ENCODE data around the gene ZNF2. TPM values are rescaled to one million over a fixed set of nuclear protein-coding genes. Genes with fewer than 3 reads are reported as not detected.
"Not testable (repeated sequence)": the region's sequence is repeated elsewhere in the genome, so short reads cannot be mapped to it uniquely, and the experiment has no call there.

Gene ZNF2
- total RNA-seq, 2 donors from 2014 or later: 0.99 to 2.3 TPM

DNA sequence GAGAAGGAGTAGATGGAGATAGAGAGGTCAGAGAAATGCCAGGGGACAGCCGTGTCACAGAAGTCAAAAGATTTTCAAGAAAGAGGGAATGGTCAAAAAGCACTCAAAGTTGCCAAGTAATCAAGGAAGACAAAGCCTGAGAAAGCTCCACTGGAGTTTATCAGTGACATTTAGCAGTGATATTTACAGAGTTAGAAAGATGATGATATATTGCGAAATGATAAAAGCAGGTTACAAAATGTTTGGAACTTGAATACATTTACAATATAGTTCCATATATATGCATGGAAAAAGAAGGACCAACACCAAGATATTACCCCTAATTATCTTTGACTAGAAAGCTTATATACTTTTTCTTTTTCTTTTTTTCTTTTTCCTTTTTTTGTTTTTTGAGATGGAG lies 20.4 kb downstream of the ZNF2 start:
- TF ChIP-seq, protein P1, sequence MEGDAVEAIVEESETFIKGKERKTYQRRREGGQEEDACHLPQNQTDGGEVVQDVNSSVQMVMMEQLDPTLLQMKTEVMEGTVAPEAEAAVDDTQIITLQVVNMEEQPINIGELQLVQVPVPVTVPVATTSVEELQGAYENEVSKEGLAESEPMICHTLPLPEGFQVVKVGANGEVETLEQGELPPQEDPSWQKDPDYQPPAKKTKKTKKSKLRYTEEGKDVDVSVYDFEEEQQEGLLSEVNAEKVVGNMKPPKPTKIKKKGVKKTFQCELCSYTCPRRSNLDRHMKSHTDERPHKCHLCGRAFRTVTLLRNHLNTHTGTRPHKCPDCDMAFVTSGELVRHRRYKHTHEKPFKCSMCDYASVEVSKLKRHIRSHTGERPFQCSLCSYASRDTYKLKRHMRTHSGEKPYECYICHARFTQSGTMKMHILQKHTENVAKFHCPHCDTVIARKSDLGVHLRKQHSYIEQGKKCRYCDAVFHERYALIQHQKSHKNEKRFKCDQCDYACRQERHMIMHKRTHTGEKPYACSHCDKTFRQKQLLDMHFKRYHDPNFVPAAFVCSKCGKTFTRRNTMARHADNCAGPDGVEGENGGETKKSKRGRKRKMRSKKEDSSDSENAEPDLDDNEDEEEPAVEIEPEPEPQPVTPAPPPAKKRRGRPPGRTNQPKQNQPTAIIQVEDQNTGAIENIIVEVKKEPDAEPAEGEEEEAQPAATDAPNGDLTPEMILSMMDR (IDR thresholded peaks at IDR 0.05): no peak
- TF ChIP-seq POLR2A (IDR thresholded peaks at IDR 0.05): no peak
- Histone ChIP-seq H3K9me3 (no peaks in the 10 kb centered on the region), H3K36me3 (replicated peaks in 1 of 2; ENCODE audit: insufficient read depth in 1 of 2, low read depth in 2 of 2) (peaks cover 8 to 9% of the 10 kb centered on the region in 2 donors), H3K27ac (no peak overlapping the region), H3K27me3 (no peaks in the 10 kb centered on the region), H3K4me3 (no peak overlapping the region), H3K4me1 (no peaks in the 10 kb centered on the region)
- WGBS, 2 donors: 57 to 66% methylated on average over 2 of the region's 2 CpGs
- intact Hi-C loops (cut with DNase I): no loop called here
- DNase-seq (no peak), ATAC-seq (no peak)

GRCh38 chr2:95192956-95193355 lies 27.3 kb downstream of the ZNF2 start:
- H3K27me3 ChIP-seq; H3K36me3 ChIP-seq (replicated peaks in 1 of 2; ENCODE audit: insufficient read depth in 1 of 2, low read depth in 2 of 2); H3K27ac ChIP-seq; H3K9me3 ChIP-seq; intact Hi-C loops (cut with DNase I); ATAC-seq; H3K4me3 ChIP-seq; H3K4me1 ChIP-seq: not testable (repeated sequence)
- TF ChIP-seq, protein P1 (IDR thresholded peaks at IDR 0.05): peak; percentile 42 to 71 (median 58)
- 23 to 28% methylated on average over 10 to 12 of the region's 15 CpGs for WGBS, 2 donors
- peak; percentile 64 to 81 (median 74) for DNase-seq

- DNase-seq (no peak), ATAC-seq (no peak)
- Histone ChIP-seq H3K9me3 (no peaks in the 10 kb centered on the region), H3K36me3 (replicated peaks in 1 of 2; ENCODE audit: insufficient read depth in 1 of 2, low read depth in 2 of 2) (no peaks in the 10 kb centered on the region), H3K27ac (no peak overlapping the region), H3K4me1 (peaks cover 17% of the 10 kb centered on the region), H3K4me3 (no peak overlapping the region), H3K27me3 (no peaks in the 10 kb centered on the region)
- TF ChIP-seq, protein P1 (IDR thresholded peaks at IDR 0.05): no peak
- TF ChIP-seq POLR2A (IDR thresholded peaks at IDR 0.05): no peak
- intact Hi-C loops (cut with DNase I): no loop called here
- WGBS, 2 donors: 78 to 83% methylated on average over 4 of the region's 4 CpGs
Observed at GRCh38 chr2:95203911-95204310, 38.3 kb downstream of the ZNF2 start.

- H3K4me1 ChIP-seq: peaks cover 17% of the 10 kb centered on the region
- no peak overlapping the region for H3K4me3 ChIP-seq
- no peaks in the 10 kb centered on the region for H3K27me3 ChIP-seq
- WGBS, 2 donors: 80 to 87% methylated on average over 2 of the region's 2 CpGs
- DNase-seq: no peak
- intact Hi-C loops (cut with DNase I): no loop called here
- no peak for ATAC-seq
- TF ChIP-seq POLR2A (IDR thresholded peaks at IDR 0.05): no peak
- TF ChIP-seq, protein P1 (IDR thresholded peaks at IDR 0.05): no peak
- no peaks in the 10 kb centered on the region for H3K9me3 ChIP-seq
- H3K27ac ChIP-seq: no peak overlapping the region
- no peaks in the 10 kb centered on the region for H3K36me3 ChIP-seq (replicated peaks in 1 of 2; ENCODE audit: insufficient read depth in 1 of 2, low read depth in 2 of 2)
Observed at GRCh38 chr2:95204396-95204795, 38.8 kb downstream of the ZNF2 start.

DNA sequence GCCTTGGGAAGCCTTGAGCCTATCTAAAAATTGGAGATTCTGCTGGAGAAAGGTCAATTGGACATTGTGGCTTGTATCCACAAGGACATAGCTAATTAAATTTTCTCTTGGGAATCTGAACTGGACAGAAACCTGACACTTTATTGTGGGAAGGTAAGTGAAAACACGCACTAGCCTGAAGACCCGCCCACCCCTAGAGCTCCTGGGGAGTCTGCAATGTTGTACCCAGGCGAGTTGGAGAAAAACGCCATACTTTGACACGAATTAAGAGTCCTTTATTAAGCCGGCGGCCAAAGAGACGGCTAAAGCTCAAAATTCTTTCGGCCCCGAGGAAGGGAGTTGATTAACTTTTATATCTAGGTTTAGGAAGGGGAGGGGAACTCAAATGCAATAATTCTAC lies 40.5 kb downstream of the ZNF2 start:
- TF ChIP-seq, protein P1 (IDR thresholded peaks at IDR 0.05): no peak
- no peak for TF ChIP-seq POLR2A (IDR thresholded peaks at IDR 0.05)

More for the DNA sequence above, 40.5 kb downstream of the ZNF2 start:
- DNase-seq (no peak), ATAC-seq (no peak)
- Histone ChIP-seq H3K27ac (no peak overlapping the region), H3K4me3 (no peak overlapping the region), H3K9me3 (no peaks in the 10 kb centered on the region), H3K36me3 (replicated peaks in 1 of 2; ENCODE audit: insufficient read depth in 1 of 2, low read depth in 2 of 2) (peaks cover 0 to under 1% of the 10 kb centered on the region in 2 donors), H3K27me3 (no peaks in the 10 kb centered on the region), H3K4me1 (peaks cover 17% of the 10 kb centered on the region)
- intact Hi-C loops (cut with DNase I): no loop called here
- WGBS, 2 donors: 25 to 40% methylated on average over 10 of the region's 10 CpGs

All from body of pancreas (tissue), 4 donors.